WERI-Rb-1 (cell line): ENCODE measurements around the gene TEAD1.

ENCODE experiments used
- DNase-seq: peaks from one replicate; pipeline ENCODE4 v3.0.0-alpha.2; 2020
- H3K27ac ChIP-seq: fragments of 250-450 bp; sonication (Bioruptor Pico); 2 replicates; pipeline ENCODE4 v1.5.1; 2020; ENCODE audit warnings: mild to moderate bottlenecking, moderate library complexity
- H3K27me3 ChIP-seq: fragments of 250-450 bp; sonication (Bioruptor Pico); 2 replicates; pipeline ENCODE4 v1.5.1; 2021; ENCODE audit warnings: mild to moderate bottlenecking, low read depth, moderate library complexity; ENCODE audit not compliant: insufficient read depth, severe bottlenecking
- H3K36me3 ChIP-seq: fragments of 250-450 bp; sonication (Bioruptor Pico); 2 replicates; pipeline ENCODE4 v1.5.1; 2020; ENCODE audit warnings: mild to moderate bottlenecking, moderate library complexity
- H3K4me3 ChIP-seq: 2 replicates; pipeline ENCODE4 v1.5.1; 2011; ENCODE audit warnings: low read depth, mild to moderate bottlenecking, control low read depth, low read length
- H3K9me3 ChIP-seq: fragments of 250-450 bp; sonication (Bioruptor Pico); 2 replicates; pipeline ENCODE4 v1.5.1; 2021; ENCODE audit warnings: mild to moderate bottlenecking, moderate library complexity; ENCODE audit not compliant: severe bottlenecking
- TF ChIP-seq, protein P1 (sequence below): IDR thresholded peaks from 2 replicates; pipeline ENCODE4 v1.5.1; 2011; ENCODE audit warnings: low read depth, mild to moderate bottlenecking, control low read depth, inconsistent platforms, low read length

Gene TEAD1

DNA sequence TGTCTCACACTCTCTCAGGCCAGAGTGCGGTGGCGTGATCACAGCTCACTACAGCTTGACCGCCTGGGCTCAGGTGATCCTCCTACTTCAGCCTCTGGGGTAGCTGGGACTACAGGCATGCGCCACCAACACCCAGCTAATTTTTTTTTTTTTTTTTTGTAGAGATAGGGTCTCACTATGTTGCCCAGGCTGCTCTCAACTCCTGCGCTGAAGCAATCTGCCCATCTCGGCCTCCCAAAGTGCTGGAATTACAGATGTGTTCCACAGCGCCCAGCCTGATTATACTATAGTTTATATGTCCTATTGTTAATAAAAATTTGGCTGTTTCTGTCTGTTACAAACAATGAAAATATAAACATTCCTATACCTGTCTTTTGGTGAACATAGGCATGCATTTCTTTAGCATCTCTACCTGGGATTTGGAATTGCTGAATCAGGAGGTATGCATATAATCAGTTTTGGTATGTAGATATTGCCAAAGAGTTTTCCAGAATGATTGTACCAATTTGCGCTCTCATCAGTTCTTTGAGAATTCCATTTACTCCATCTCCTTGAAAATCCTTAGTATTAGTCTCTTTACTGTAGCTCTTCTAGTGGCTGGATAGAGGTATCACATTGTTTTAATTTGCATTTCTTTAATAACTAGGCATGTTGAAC, 78.8 kb downstream of the TEAD1 start:
- no peak overlapping the region for H3K27ac ChIP-seq
- TF ChIP-seq, protein P1, sequence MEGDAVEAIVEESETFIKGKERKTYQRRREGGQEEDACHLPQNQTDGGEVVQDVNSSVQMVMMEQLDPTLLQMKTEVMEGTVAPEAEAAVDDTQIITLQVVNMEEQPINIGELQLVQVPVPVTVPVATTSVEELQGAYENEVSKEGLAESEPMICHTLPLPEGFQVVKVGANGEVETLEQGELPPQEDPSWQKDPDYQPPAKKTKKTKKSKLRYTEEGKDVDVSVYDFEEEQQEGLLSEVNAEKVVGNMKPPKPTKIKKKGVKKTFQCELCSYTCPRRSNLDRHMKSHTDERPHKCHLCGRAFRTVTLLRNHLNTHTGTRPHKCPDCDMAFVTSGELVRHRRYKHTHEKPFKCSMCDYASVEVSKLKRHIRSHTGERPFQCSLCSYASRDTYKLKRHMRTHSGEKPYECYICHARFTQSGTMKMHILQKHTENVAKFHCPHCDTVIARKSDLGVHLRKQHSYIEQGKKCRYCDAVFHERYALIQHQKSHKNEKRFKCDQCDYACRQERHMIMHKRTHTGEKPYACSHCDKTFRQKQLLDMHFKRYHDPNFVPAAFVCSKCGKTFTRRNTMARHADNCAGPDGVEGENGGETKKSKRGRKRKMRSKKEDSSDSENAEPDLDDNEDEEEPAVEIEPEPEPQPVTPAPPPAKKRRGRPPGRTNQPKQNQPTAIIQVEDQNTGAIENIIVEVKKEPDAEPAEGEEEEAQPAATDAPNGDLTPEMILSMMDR = no peak
- no peak for DNase-seq
- H3K27me3 ChIP-seq = no peaks in the 10 kb centered on the region
- no peaks in the 10 kb centered on the region for H3K36me3 ChIP-seq
- H3K4me3 ChIP-seq = no peak overlapping the region
- H3K9me3 ChIP-seq = no peaks in the 10 kb centered on the region

- H3K4me3 ChIP-seq = no peak overlapping the region
- no peak for DNase-seq
- no peak overlapping the region for H3K27ac ChIP-seq
- no peaks in the 10 kb centered on the region for H3K36me3 ChIP-seq
- TF ChIP-seq, protein P1 = no peak
- H3K27me3 ChIP-seq = no peaks in the 10 kb centered on the region
- no peaks in the 10 kb centered on the region for H3K9me3 ChIP-seq
Observed at GRCh38 chr11:12754021-12754420, 79.8 kb downstream of the TEAD1 start.

DNA sequence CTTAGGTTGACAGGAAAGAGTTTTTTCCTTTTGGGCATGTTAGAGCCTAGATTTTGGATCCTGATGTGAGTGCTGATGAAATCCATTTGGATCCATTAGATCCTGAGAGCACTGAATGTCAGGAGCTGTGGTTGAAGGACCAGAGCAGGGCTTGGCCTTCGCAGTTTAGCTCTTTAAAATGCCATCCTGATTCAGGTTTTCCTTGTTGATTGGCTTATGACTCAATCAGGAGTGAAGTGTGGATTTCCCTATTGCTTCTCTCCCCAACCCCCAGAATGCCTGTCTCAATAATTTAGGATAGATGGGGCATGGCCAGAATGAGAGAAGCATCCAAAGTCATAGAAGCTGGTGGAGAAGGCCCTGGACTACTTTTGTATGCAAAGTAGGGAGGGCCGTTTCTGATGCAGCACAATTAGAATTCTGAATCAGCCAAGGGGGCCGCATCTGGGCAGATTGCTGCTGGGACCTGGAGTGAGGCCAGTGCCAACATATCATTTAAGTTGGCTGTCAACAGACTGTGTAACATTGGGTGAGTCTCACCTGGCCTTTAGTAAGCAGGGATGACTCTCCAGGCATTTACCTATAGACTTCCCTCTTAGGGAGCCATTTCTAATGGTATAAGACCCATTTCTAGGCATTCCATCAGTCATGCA, 80.5 kb downstream of the TEAD1 start:
- no peak for DNase-seq
- Histone ChIP-seq H3K4me3 (no peak overlapping the region), H3K36me3 (no peaks in the 10 kb centered on the region), H3K27ac (no peak overlapping the region), H3K9me3 (no peaks in the 10 kb centered on the region), H3K27me3 (no peaks in the 10 kb centered on the region)
- TF ChIP-seq, protein P1 = no peak

DNA sequence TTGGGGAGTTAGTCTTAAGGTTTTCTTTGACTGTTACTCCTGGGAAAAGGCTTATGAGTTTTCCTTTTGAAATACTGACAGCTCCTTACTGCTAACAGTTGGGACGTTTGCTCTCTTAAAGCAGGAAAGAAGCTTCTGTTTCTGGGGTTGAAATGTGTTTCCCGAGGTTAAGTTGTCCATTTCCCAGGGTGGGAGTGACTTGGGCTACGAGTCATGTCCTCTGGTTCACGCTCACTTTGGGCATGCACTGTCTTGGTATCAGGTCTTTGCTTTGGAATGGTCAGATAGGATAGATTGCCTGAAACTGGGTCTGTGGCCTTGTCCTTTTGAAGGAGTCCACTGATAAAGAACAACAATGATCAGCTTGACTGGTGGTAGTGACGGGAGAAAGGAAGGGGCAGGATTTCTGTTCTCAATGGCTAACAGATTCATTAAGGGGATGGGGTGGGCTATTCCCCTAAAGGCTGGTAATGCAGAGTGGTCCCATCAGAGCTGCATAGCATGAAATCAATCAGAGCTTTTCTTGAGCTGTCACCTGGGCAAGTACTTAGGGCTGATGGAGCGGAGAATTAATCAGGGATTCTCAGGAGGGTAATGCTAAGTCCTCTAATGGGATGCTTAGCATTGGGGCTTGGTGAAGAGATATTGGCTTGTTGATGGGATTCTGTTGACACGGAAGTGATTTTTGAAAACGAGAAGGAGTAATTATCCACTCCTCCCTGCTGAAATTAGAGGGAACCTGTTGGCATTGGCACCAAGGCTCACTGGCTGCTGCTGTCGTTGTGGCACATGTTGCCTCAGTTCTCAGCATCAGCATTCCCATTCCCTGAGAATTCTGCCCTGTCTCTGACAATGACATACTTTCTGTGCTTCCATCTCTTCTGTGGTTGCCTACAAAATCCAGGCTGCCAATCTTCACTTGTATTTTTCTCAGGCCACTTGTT, 81.6 kb downstream of the TEAD1 start:
- Histone ChIP-seq H3K27me3 (no peaks in the 10 kb centered on the region), H3K36me3 (no peaks in the 10 kb centered on the region), H3K9me3 (no peaks in the 10 kb centered on the region), H3K27ac (no peak overlapping the region), H3K4me3 (no peak overlapping the region)
- TF ChIP-seq, protein P1 = no peak
- DNase-seq = peak; percentile 61

DNA sequence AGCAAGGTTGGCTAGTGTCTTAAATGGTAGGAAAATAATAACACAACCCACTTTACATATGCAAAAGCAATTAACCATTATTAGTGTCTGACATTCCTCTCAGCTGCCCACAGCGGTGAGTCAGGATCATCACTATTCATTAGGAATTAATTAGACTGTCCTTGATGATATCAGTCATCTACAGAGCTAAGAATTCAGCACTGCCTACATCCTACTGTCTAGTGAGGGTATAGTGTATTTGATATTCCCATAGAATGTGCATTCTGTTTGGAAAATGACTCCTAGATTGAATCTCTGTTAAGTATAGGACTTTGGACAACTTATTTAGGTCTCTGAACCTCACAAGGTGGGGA, 82.2 kb downstream of the TEAD1 start:
- no peak overlapping the region for H3K27ac ChIP-seq
- TF ChIP-seq, protein P1 = no peak
- no peak for DNase-seq

More for the DNA sequence above, 82.2 kb downstream of the TEAD1 start:
- Histone ChIP-seq H3K4me3 (no peak overlapping the region), H3K9me3 (no peaks in the 10 kb centered on the region), H3K36me3 (no peaks in the 10 kb centered on the region), H3K27me3 (no peaks in the 10 kb centered on the region)
